Ishikawa (cell line): ENCODE data around the gene PAPPA.

Experiments
- EGR1 ChIP-seq: IDR thresholded peaks from 2 replicates; pipeline ENCODE4 v1.6.1; 2012
- EP300 ChIP-seq: IDR thresholded peaks from 2 replicates; pipeline ENCODE4 v1.6.1; 2012; ENCODE audit warnings: borderline replicate concordance
- MAX ChIP-seq: IDR thresholded peaks from 2 replicates; pipeline ENCODE4 v1.6.1; 2012
- REST ChIP-seq: IDR thresholded peaks from 2 replicates; pipeline ENCODE4 v1.6.1; 2012; ENCODE audit warnings: low read depth, mild to moderate bottlenecking
- TEAD4 ChIP-seq: IDR thresholded peaks from 2 replicates; pipeline ENCODE4 v1.6.1; 2012

- no peak for TF ChIP-seq MAX
- no peak for TF ChIP-seq TEAD4
- TF ChIP-seq REST, result no peak
- TF ChIP-seq EGR1, result no peak
- no peak for TF ChIP-seq EP300
Measured at GRCh38 chr9:116208417-116209232, 55.0 kb downstream of the PAPPA start.
